PC-9 (cell line): Measurements from ENCODE around the gene TBC1D9B. TPM values are rescaled to one million over a fixed set of nuclear protein-coding genes. Genes with fewer than 3 reads are reported as not detected.
A peak's percentile ranks its signal among the peaks of the same experiment; 100 is the strongest.

Experiments
- BruUV-seq: library from RNA; stranded (reverse); fragments of 400-500 nt; replicated peaks from 2 replicates; lab custom pipeline; 2021; lab: Mats Ljungman, UMichigan
- CTCF ChIA-PET: fragments of 300-600 bp; sonication (Branson Sonifier 250); formaldehyde crosslinking; loops from one replicate; lab custom pipeline; 2022; ENCODE audit warnings: antibody characterized with exemption; lab: Charles Lee
- POLR2A ChIA-PET: fragments of 300-600 bp; sonication (Branson Sonifier 250); formaldehyde crosslinking; loops from one replicate; lab custom pipeline; 2022; ENCODE audit warnings: antibody characterized with exemption; ENCODE audit not compliant: unreplicated experiment; lab: Charles Lee
- DNase-seq, 2 experiments: peaks; one replicate each; pipeline versions ENCODE4 v3.0.0 to v3.0.0-alpha.2; 2015 to 2022; ENCODE audit warnings: mixed read lengths in 1 of 2
- H2AFZ ChIP-seq: fragments of 200-600 bp; sonication (generic); 2 replicates; pipeline ENCODE4 v1.8.1; 2017; ENCODE audit warnings: antibody characterized with exemption
- H3F3A ChIP-seq: fragments of 200-600 bp; sonication (generic); 2 replicates; pipeline ENCODE4 v1.8.1; 2017; ENCODE audit warnings: antibody characterized with exemption, mild to moderate bottlenecking, low read depth; ENCODE audit not compliant: insufficient read depth
- H3K27ac ChIP-seq: fragments of 200-600 bp; sonication (generic); 2 replicates; pipeline ENCODE4 v1.6.1; 2016; ENCODE audit warnings: mixed run types
- H3K27me3 ChIP-seq: fragments of 200-600 bp; sonication (generic); 2 replicates; pipeline ENCODE4 v1.6.1; 2016; ENCODE audit warnings: low read depth, mixed run types; ENCODE audit not compliant: insufficient read depth
- H3K36me3 ChIP-seq: fragments of 200-600 bp; sonication (generic); 2 replicates; pipeline ENCODE4 v1.6.1; 2016; ENCODE audit warnings: low read depth, mixed run types
- H3K4me1 ChIP-seq: fragments of 200-600 bp; sonication (generic); replicated peaks from 2 replicates; pipeline ENCODE4 v1.6.1; 2016; ENCODE audit warnings: mixed run types; ENCODE audit not compliant: insufficient read depth
- H3K4me2 ChIP-seq: fragments of 200-600 bp; sonication (generic); 2 replicates; pipeline ENCODE4 v1.6.1; 2017; ENCODE audit warnings: mixed run types
- H3K4me3 ChIP-seq: fragments of 200-600 bp; sonication (generic); 2 replicates; pipeline ENCODE4 v1.6.1; 2016; ENCODE audit warnings: mixed run types
- H3K79me2 ChIP-seq: fragments of 200-600 bp; sonication (generic); 2 replicates; pipeline ENCODE4 v1.6.1; 2017; ENCODE audit warnings: low read depth, mixed run types
- H3K9me2 ChIP-seq: fragments of 200-600 bp; sonication (generic); 2 replicates; pipeline ENCODE4 v1.8.1; 2017; ENCODE audit warnings: mild to moderate bottlenecking; ENCODE audit not compliant: insufficient read depth
- H3K9me3 ChIP-seq: fragments of 200-600 bp; sonication (generic); 2 replicates; pipeline ENCODE4 v1.8.1; 2016; ENCODE audit warnings: low read depth; ENCODE audit not compliant: insufficient read depth
- H4K20me1 ChIP-seq: fragments of 200-600 bp; sonication (generic); 2 replicates; pipeline ENCODE4 v1.8.1; 2017; ENCODE audit not compliant: insufficient read depth
- EZH2 ChIP-seq: fragments of 200-600 bp; sonication (generic); IDR thresholded peaks from 2 replicates; pipeline ENCODE4 v1.8.0; 2017; ENCODE audit warnings: antibody characterized with exemption, low read depth
- intact Hi-C: fragments of 100-400 bp; cut with micrococcal nuclease; formaldehyde crosslinking; loops from one replicate; pipeline ENCODE4 v1.10.0; 2022; ENCODE audit not compliant: unreplicated experiment
- total RNA-seq: library from RNA; stranded (reverse); gene quantifications from 2 replicates; pipeline ENCODE4 v1.2.3, GENCODE V29; 2021
- TF ChIP-seq, protein P1 (sequence below): fragments of 200-600 bp; sonication (generic); conservative IDR thresholded peaks from 2 replicates; pipeline ENCODE4 v1.6.1; 2017; ENCODE audit warnings: mixed run types, antibody characterized with exemption, mild to moderate bottlenecking, moderate library complexity

TBC1D9B gene
- total RNA-seq, 1 experiment from 2014 or later: 118 TPM

DNA sequence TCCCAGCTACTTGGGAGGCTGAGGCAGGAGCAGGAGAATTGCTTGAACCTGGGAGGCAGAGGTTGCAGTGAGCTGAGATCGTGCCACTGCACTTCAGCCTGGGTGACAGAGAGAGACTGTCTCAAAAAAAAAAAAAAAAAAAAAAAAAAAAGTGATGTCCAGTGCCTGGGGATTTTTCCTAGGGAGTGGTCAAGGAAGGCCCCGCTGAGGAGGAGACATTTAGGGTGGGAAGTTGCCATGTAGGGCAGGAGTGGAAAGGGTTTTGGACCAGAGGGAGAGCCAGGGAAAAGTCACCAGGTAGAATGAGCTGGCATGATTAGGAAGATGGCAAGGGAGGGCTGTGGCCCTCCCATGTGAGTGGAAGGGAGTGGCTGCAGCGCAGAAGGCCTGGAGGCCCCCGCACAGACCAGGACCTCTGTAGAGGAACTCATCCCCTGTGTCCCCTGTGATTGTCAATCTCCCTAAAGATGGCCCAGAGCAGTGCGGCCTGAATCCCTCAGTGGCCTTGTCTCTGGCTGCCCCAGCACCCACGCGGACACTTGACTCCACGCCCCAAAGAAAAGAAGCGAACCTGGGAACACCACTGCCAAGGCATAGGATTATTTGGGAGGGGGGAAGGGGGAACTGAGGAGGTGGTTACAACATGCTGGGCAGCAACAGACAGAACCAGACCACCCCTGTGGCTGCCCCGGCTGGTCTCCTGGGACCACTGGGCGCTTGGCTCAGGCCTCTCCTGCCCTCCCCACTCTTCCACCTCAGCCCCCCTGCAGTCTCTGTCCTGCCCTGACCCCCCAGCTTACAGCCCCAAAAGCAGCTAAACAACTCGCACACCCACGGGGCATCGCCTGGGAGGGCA is 89.6 kb downstream of the TBC1D9B start:
- ChIA-PET CTCF (no interaction called here), POLR2A (interaction anchor here (0.6 kb wide), 3 partner anchors 12 to 55 kb away, joined by 3 to 15 read pairs (median 3); no protein-coding TSS in a partner anchor)
- 0 out of 2 replicates have a peak overlapping the region, but pooled peaks have one; percentile 64 for H2AFZ ChIP-seq
- H3K27ac ChIP-seq: peak overlapping the region; percentile 100
- no peaks in the 10 kb centered on the region for H3K9me2 ChIP-seq
- H4K20me1 ChIP-seq: peaks cover 14% of the 10 kb centered on the region
- H3K4me3 ChIP-seq: peak overlapping the region; percentile 98; the same call in 1 of the 2 replicates
- peaks cover 39% of the 10 kb centered on the region for H3K4me1 ChIP-seq
- H3K9me3 ChIP-seq: no peaks in the 10 kb centered on the region
- peaks cover 31% of the 10 kb centered on the region for H3K79me2 ChIP-seq
- no peaks in the 10 kb centered on the region for H3K27me3 ChIP-seq
- peaks cover 14% of the 10 kb centered on the region for H3K36me3 ChIP-seq
- intact Hi-C loops: loop anchor here (2.0 to 5.0 kb wide), 4 partner anchors 15 to 266 kb away; partner anchors contain the start of genes HNRNPH1 and RUFY1
- DNase-seq: peak in 1 of 2 experiments; percentile 38
- H3F3A ChIP-seq: peaks cover 41% of the 10 kb centered on the region
- peak overlapping the region; percentile 100 for H3K4me2 ChIP-seq
- no peak for TF ChIP-seq EZH2
- TF ChIP-seq, protein P1, sequence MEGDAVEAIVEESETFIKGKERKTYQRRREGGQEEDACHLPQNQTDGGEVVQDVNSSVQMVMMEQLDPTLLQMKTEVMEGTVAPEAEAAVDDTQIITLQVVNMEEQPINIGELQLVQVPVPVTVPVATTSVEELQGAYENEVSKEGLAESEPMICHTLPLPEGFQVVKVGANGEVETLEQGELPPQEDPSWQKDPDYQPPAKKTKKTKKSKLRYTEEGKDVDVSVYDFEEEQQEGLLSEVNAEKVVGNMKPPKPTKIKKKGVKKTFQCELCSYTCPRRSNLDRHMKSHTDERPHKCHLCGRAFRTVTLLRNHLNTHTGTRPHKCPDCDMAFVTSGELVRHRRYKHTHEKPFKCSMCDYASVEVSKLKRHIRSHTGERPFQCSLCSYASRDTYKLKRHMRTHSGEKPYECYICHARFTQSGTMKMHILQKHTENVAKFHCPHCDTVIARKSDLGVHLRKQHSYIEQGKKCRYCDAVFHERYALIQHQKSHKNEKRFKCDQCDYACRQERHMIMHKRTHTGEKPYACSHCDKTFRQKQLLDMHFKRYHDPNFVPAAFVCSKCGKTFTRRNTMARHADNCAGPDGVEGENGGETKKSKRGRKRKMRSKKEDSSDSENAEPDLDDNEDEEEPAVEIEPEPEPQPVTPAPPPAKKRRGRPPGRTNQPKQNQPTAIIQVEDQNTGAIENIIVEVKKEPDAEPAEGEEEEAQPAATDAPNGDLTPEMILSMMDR: no peak
- BruUV-seq: TSS peak; percentile 16

DNA sequence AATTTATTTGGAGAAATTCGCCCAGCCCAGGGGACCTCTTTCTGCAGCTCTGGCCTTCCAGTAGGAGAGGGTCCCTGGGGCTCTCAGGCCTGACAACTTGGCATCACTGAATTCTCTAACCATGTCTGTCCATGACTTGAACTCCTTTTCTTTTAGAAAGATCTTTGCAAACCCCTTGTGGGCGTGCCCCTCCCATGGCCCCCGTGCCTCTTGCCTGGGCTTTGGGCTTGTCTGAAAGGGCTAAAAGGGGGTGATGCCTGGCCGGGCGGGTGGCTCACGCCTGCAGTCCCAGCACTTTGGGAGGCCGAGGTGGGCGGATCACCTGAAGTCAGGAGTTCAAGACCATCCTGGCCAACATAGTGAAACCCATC is 90.2 kb downstream of the TBC1D9B start:
- DNase-seq: no peak
- peaks cover 7% of the 10 kb centered on the region for H4K20me1 ChIP-seq
- H3K36me3 ChIP-seq: peaks cover 7% of the 10 kb centered on the region
- POLR2A ChIA-PET: no interaction called here
- H3K4me1 ChIP-seq: peaks cover 32% of the 10 kb centered on the region
- CTCF ChIA-PET: no interaction called here
- H3K4me3 ChIP-seq: no peak overlapping the region
- peaks cover 25% of the 10 kb centered on the region for H3K79me2 ChIP-seq
- H3K4me2 ChIP-seq: peak overlapping the region; percentile 100
- H3K27ac ChIP-seq: peak overlapping the region; percentile 100
- intact Hi-C loops: loop anchor here (5.0 kb wide), 1 partner anchor 265 kb away; the partner anchor contains the start of gene RUFY1
- H3K27me3 ChIP-seq: no peaks in the 10 kb centered on the region
- H3F3A ChIP-seq: peaks cover 37% of the 10 kb centered on the region
- no peaks in the 10 kb centered on the region for H3K9me2 ChIP-seq
- no peak overlapping the region for H2AFZ ChIP-seq
- no peak for TF ChIP-seq EZH2
- TF ChIP-seq, protein P1: no peak
- BruUV-seq: no TSS peak
- H3K9me3 ChIP-seq: no peaks in the 10 kb centered on the region

DNA sequence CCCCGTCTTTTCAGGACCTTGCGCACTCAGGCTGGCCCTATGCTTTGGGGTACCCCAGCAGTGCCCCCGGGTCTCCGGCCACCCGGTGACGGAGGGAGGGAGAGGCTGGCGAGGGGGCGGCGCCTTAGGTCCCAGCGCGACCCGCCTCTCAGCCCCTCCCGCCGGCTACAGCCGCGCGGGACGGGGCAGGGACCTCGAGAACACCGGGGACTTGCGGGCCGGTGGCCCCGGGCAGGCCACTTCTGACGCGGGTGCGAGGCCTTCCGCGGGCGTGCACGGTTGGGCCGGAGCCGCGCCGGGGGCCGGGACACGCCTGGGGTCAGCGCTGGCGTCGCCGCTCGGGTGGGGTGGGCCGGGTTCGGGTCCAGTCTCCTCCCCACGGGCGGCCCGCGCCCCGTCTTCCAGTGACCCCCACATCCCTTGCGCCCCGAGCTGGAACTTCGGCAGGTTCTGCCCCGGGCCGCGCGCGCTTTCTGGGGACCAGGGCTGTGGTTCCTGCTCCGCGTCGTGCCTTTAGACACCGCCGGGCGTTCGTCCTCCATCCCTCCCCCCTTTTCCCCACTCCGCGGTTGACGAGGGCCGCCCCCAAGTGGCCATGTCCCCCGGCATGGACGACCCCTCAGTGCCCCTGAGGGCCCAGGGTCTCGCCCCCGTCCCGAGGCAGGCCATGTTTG is 90.8 kb downstream of the TBC1D9B start:
- CTCF ChIA-PET: no interaction called here
- H3K27ac ChIP-seq: 0 out of 2 replicates have a peak overlapping the region, but pooled peaks have one; percentile 100

More for the DNA sequence above, 90.8 kb downstream of the TBC1D9B start:
- Histone ChIP-seq H3K27me3 (no peaks in the 10 kb centered on the region), H3K4me3 (no peak overlapping the region), H4K20me1 (peaks cover 2% of the 10 kb centered on the region), H3K79me2 (peaks cover 19% of the 10 kb centered on the region), H2AFZ (no peak overlapping the region), H3K4me1 (peaks cover 27% of the 10 kb centered on the region), H3F3A (peaks cover 32% of the 10 kb centered on the region), H3K4me2 (peak overlapping the region; percentile 100; the same call in 1 of the 2 replicates), H3K36me3 (peaks cover 2% of the 10 kb centered on the region), H3K9me3 (no peaks in the 10 kb centered on the region), H3K9me2 (no peaks in the 10 kb centered on the region)
- DNase-seq: no peak
- TF ChIP-seq, protein P1: no peak
- no peak for TF ChIP-seq EZH2
- POLR2A ChIA-PET: no interaction called here
- intact Hi-C loops: loop anchor here (5.0 kb wide), 1 partner anchor 265 kb away; the partner anchor contains the start of gene RUFY1
- no TSS peak for BruUV-seq
